ENCODE results near the gene NUAK1. TPM values are rescaled to one million over a fixed set of nuclear protein-coding genes. Genes with fewer than 3 reads are reported as not detected.

NUAK1 gene
- total RNA-seq, 1 experiment from 2014 or later = 7.4 TPM

DNA sequence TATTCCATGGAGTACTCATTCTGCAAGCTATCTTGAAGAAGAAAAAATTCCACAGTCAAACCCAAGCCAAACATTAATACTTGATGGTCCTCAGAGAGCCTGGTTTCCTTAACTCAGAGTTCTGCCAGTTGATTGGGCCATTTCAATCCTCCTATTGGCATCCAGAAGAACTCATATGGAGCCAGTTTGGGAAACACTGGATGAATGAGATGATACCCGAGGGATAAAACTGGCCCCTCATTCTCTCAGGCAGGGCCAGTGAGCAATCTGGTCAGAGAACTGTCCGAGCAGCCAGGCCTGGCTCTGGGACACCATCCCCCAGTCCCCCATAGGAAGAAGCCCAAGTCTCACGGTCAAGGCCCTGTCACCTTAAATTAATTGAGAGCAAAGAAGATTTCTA, 48.8 kb downstream of the NUAK1 start (continued):
- TF ChIP-seq, protein P1, sequence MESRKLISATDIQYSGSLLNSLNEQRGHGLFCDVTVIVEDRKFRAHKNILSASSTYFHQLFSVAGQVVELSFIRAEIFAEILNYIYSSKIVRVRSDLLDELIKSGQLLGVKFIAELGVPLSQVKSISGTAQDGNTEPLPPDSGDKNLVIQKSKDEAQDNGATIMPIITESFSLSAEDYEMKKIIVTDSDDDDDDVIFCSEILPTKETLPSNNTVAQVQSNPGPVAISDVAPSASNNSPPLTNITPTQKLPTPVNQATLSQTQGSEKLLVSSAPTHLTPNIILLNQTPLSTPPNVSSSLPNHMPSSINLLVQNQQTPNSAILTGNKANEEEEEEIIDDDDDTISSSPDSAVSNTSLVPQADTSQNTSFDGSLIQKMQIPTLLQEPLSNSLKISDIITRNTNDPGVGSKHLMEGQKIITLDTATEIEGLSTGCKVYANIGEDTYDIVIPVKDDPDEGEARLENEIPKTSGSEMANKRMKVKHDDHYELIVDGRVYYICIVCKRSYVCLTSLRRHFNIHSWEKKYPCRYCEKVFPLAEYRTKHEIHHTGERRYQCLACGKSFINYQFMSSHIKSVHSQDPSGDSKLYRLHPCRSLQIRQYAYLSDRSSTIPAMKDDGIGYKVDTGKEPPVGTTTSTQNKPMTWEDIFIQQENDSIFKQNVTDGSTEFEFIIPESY (IDR thresholded peaks at IDR 0.05; ENCODE audit: extremely low read depth, insufficient replicate concordance, low read length) = no peak
- no peak for TF ChIP-seq ZNF274 (IDR thresholded peaks at IDR 0.05; ENCODE audit: low read depth, low read length)
- no peak for TF ChIP-seq EGR1 (IDR thresholded peaks at IDR 0.05; ENCODE audit: low read depth)

DNA sequence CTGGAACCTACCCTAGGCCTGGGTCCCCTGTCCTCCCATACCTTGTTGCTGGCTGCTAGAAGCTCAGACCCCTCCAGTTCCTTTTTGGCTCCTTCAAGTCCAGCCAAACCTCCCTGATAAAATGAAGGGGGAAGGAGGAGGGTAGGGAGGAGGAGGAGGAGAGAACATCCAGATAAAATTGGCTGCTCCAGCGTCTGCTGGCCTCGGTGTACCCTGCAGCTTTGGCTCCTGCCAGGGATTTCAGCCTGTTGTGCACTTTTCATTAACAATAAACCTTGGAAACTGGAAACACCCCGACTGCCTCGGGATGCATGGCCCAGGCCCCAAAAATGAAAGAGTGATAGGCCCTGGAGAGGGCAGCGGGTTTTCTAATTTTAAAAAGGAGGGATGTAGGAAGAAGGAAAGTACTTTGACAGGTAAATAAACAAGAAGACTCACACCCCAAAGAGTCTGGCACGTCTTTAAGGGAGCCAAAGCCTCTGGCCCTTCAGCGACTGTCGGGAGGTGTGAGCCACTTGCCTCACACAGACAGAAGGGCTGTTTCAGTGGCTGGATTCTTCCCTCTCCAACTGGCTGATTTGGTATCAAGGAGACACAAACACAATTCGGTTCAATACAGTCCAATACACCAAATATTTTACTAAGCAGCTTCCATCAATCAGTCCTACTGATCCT, 49.8 kb downstream of the NUAK1 start:
- H3K4me1 ChIP-seq (ENCODE audit: control insufficient read depth in 1 of 2, insufficient read depth in 2 of 2, low read length in 2 of 2) = peaks cover 9 to 10% of the 10 kb centered on the region in 2 experiments
- RAD21 ChIA-PET (ENCODE audit: low non-redundant PET in 1 of 2, low total read pairs in 2 of 2, uncharacterized antibody in 2 of 2, unreplicated experiment in 2 of 2) = no interaction called here
- H3K27ac ChIP-seq (ENCODE audit: low read depth, low read length) = no peak overlapping the region
- ATAC-seq (no peak), DNase-seq (ENCODE audit: low read depth, low spot score) (no peak)
- H3K36me3 ChIP-seq (ENCODE audit: control insufficient read depth in 1 of 2, insufficient read depth in 2 of 2, low read length in 2 of 2) = no peaks in the 10 kb centered on the region
- H4K20me1 ChIP-seq (ENCODE audit: insufficient read depth) = no peaks in the 10 kb centered on the region
- no peak overlapping the region for H3K4me2 ChIP-seq (ENCODE audit: low read length)
- no peaks in the 10 kb centered on the region for H3K27me3 ChIP-seq (ENCODE audit: insufficient read depth, low read length)
- CTCF ChIA-PET = no interaction called here
- POLR2A ChIA-PET = no interaction called here
- H3K4me3 ChIP-seq (replicated peaks in 1 of 2; ENCODE audit: low read depth in 1 of 2, low read length in 2 of 2) = no peak overlapping the region
- no peak overlapping the region for H3K9ac ChIP-seq (ENCODE audit: low read length)
- H3K79me2 ChIP-seq (ENCODE audit: insufficient read depth, low read length) = no peaks in the 10 kb centered on the region
- no peaks in the 10 kb centered on the region for H3K9me2 ChIP-seq (ENCODE audit: insufficient read depth)
- intact Hi-C loops (cut with micrococcal nuclease) = no loop called here
- no peak for TF ChIP-seq ELF1 (IDR thresholded peaks at IDR 0.05; ENCODE audit: borderline replicate concordance, low read depth)
- no peak for TF ChIP-seq FOSL1 (IDR thresholded peaks at IDR 0.05; ENCODE audit: low read depth)
- TF ChIP-seq YY1 (IDR thresholded peaks at IDR 0.05; ENCODE audit: extremely low read depth, insufficient replicate concordance, low read depth, low read length) = no peak
- no peak for TF ChIP-seq CEBPB (IDR thresholded peaks at IDR 0.05; ENCODE audit: low read depth)
- TF ChIP-seq JUND (IDR thresholded peaks at IDR 0.05) = no peak
- TF ChIP-seq EGR1 (IDR thresholded peaks at IDR 0.05; ENCODE audit: low read depth) = no peak
- TF ChIP-seq, protein P2, sequence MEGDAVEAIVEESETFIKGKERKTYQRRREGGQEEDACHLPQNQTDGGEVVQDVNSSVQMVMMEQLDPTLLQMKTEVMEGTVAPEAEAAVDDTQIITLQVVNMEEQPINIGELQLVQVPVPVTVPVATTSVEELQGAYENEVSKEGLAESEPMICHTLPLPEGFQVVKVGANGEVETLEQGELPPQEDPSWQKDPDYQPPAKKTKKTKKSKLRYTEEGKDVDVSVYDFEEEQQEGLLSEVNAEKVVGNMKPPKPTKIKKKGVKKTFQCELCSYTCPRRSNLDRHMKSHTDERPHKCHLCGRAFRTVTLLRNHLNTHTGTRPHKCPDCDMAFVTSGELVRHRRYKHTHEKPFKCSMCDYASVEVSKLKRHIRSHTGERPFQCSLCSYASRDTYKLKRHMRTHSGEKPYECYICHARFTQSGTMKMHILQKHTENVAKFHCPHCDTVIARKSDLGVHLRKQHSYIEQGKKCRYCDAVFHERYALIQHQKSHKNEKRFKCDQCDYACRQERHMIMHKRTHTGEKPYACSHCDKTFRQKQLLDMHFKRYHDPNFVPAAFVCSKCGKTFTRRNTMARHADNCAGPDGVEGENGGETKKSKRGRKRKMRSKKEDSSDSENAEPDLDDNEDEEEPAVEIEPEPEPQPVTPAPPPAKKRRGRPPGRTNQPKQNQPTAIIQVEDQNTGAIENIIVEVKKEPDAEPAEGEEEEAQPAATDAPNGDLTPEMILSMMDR (IDR thresholded peaks at IDR 0.05 in 2 of 3, conservative IDR thresholded peaks at IDR 0.05 in 1 of 3; ENCODE audit: borderline replicate concordance in 1 of 3, insufficient read depth in 1 of 3, low read depth in 2 of 3, low read length in 2 of 3) = no peak
- TF ChIP-seq EZH2phosphoT487 (IDR thresholded peaks at IDR 0.05; ENCODE audit: borderline replicate concordance) = no peak
- TF ChIP-seq ZFX (IDR thresholded peaks at IDR 0.05) = no peak
- TF ChIP-seq, protein P3, sequence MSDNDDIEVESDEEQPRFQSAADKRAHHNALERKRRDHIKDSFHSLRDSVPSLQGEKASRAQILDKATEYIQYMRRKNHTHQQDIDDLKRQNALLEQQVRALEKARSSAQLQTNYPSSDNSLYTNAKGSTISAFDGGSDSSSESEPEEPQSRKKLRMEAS (IDR thresholded peaks at IDR 0.05) = no peak
- TF ChIP-seq, protein P4, sequence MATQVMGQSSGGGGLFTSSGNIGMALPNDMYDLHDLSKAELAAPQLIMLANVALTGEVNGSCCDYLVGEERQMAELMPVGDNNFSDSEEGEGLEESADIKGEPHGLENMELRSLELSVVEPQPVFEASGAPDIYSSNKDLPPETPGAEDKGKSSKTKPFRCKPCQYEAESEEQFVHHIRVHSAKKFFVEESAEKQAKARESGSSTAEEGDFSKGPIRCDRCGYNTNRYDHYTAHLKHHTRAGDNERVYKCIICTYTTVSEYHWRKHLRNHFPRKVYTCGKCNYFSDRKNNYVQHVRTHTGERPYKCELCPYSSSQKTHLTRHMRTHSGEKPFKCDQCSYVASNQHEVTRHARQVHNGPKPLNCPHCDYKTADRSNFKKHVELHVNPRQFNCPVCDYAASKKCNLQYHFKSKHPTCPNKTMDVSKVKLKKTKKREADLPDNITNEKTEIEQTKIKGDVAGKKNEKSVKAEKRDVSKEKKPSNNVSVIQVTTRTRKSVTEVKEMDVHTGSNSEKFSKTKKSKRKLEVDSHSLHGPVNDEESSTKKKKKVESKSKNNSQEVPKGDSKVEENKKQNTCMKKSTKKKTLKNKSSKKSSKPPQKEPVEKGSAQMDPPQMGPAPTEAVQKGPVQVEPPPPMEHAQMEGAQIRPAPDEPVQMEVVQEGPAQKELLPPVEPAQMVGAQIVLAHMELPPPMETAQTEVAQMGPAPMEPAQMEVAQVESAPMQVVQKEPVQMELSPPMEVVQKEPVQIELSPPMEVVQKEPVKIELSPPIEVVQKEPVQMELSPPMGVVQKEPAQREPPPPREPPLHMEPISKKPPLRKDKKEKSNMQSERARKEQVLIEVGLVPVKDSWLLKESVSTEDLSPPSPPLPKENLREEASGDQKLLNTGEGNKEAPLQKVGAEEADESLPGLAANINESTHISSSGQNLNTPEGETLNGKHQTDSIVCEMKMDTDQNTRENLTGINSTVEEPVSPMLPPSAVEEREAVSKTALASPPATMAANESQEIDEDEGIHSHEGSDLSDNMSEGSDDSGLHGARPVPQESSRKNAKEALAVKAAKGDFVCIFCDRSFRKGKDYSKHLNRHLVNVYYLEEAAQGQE (IDR thresholded peaks at IDR 0.05; ENCODE audit: low read depth) = no peak
- no peak for TF ChIP-seq EZH2 (IDR thresholded peaks at IDR 0.05)
- no peak for TF ChIP-seq SP1 (IDR thresholded peaks at IDR 0.05; ENCODE audit: low read depth)
- no peak for TF ChIP-seq TCF7L2 (IDR thresholded peaks at IDR 0.05; ENCODE audit: borderline replicate concordance, extremely low read depth, insufficient read depth, insufficient read length)
- no peak for TF ChIP-seq POLR2AphosphoS5 (IDR thresholded peaks at IDR 0.05; ENCODE audit: low read depth, low read length)
- TF ChIP-seq RAD21 (IDR thresholded peaks at IDR 0.05; ENCODE audit: low read depth) = no peak
- no peak overlapping the region for H2AFZ ChIP-seq (ENCODE audit: low read depth, low read length, poor library complexity, severe bottlenecking)
- no TSS peak for BruUV-seq (replicated peaks)
- H3K9me3 ChIP-seq (ENCODE audit: control insufficient read depth in 1 of 2, insufficient read depth in 1 of 2, low read depth in 1 of 2, low read length in 2 of 2) = no peaks in the 10 kb centered on the region

All from HCT116 (cell line).